Thyroid gland (tissue), 4 donors: ENCODE measurements around the gene ZNF766.

Experiments used
- POLR2A ChIP-seq, 2 donors: fragments of 450-650 bp; IDR thresholded peaks; one replicate each; pipeline ENCODE4 v1.6.1; 2017; ENCODE audit warnings: antibody characterized with exemption in 2 of 2, mild to moderate bottlenecking in 2 of 2, moderate library complexity in 1 of 2
- TF ChIP-seq, protein P1 (sequence below), 6 experiments: fragments of 200-600 bp in 3 of 6; fragments of 450-650 bp in 3 of 6; sonication (generic) in 3 of 6; IDR thresholded peaks; one replicate each; pipeline ENCODE4 v1.5.1; 2016 to 2019; ENCODE audit warnings: antibody characterized with exemption in 6 of 6, mild to moderate bottlenecking in 2 of 6, inconsistent platforms in 1 of 6, moderate library complexity in 1 of 6

DNA sequence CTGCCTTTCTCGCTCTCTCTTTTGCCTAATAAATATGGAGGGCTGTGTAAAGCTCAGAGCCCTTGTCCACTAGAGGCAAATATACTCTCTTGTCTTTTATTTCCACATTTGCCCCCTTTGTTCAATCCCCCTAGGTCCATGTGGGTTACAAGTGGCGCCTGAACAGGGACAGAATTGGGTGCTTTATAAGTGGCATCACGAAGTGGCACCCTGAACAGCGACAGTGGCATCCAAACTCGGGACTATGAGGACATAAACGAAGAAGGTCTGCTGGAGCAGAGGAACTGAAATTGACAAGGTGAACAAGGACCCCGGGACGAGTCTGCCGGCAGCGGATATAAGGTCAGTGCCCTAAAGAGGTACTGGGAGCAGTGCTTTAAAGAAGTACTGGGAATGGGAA lies 62.4 kb downstream of the ZNF766 start:
- no peak for TF ChIP-seq POLR2A (IDR thresholded peaks at IDR 0.05)
- TF ChIP-seq, protein P1, sequence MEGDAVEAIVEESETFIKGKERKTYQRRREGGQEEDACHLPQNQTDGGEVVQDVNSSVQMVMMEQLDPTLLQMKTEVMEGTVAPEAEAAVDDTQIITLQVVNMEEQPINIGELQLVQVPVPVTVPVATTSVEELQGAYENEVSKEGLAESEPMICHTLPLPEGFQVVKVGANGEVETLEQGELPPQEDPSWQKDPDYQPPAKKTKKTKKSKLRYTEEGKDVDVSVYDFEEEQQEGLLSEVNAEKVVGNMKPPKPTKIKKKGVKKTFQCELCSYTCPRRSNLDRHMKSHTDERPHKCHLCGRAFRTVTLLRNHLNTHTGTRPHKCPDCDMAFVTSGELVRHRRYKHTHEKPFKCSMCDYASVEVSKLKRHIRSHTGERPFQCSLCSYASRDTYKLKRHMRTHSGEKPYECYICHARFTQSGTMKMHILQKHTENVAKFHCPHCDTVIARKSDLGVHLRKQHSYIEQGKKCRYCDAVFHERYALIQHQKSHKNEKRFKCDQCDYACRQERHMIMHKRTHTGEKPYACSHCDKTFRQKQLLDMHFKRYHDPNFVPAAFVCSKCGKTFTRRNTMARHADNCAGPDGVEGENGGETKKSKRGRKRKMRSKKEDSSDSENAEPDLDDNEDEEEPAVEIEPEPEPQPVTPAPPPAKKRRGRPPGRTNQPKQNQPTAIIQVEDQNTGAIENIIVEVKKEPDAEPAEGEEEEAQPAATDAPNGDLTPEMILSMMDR (IDR thresholded peaks at IDR 0.05): no peak
